GM12891 (cell line): ENCODE data around the gene EFCAB3.
"Not testable (repeated sequence)": the region's sequence is repeated elsewhere in the genome, so short reads cannot be mapped to it uniquely, and the experiment has no call there.

Source experiments
- PAX5 ChIP-seq: IDR thresholded peaks from 2 replicates; pipeline ENCODE4 v1.6.1; 2011; ENCODE audit warnings: low read length, moderate library complexity, mild to moderate bottlenecking; ENCODE audit not compliant: insufficient read depth, severe bottlenecking
- POLR2A ChIP-seq: IDR thresholded peaks from 2 replicates; pipeline ENCODE4 v1.6.1; 2011; ENCODE audit warnings: low read depth, low read length, control low read depth
- POLR2AphosphoS5 ChIP-seq: IDR thresholded peaks from 2 replicates; pipeline ENCODE4 v1.6.1; 2011; ENCODE audit warnings: low read depth, low read length, control low read depth
- POU2F2 ChIP-seq: IDR thresholded peaks from 2 replicates; pipeline ENCODE4 v1.6.1; 2011; ENCODE audit warnings: low read depth, mild to moderate bottlenecking, control low read depth, low read length, moderate library complexity
- SPI1 ChIP-seq: IDR thresholded peaks from 2 replicates; pipeline ENCODE4 v1.6.1; 2011; ENCODE audit warnings: low read depth, low read length, control low read depth
- TAF1 ChIP-seq: IDR thresholded peaks from 2 replicates; pipeline ENCODE4 v1.6.1; 2011; ENCODE audit warnings: low read depth, low read length, control low read depth

DNA sequence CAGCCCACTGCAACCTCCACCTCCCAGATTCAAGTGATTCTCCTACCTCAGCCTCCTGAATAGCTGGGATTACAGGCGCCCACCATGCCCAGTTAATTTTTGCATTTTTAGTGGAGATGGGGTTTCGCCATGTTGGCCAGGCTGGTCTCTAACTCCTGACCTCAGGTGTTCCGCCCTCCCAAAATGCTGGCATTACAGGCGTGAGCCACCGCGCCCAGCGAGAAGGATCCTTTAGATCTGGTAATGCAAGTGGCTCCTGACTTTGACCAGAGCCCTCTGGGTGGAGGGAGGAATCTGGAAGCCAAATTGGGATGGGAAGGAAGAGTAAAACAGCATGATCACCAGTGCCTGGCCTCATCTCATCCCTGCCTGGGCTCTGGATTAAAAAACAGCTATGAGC, 84.9 kb downstream of the EFCAB3 start:
- not testable (repeated sequence) for TF ChIP-seq POLR2AphosphoS5, POLR2A, PAX5, SPI1, TAF1, POU2F2
